A549 (cell line): ENCODE results near the gene SOX6. TPM values are rescaled to one million over a fixed set of nuclear protein-coding genes. Genes with fewer than 3 reads are reported as not detected.
A peak's percentile ranks its signal among the peaks of the same experiment; 100 is the strongest.

Source experiments
- ATAC-seq, 2 experiments: fragments of 200-7000 bp in 1 of 2; fragments of >200 bp in 1 of 2; cut with Nextera tagmentation in 1 of 2; cut with Tn5 transposase in 1 of 2; 3 replicates each; pipeline versions ENCODE4 v1.8.0 to v1.9.1; 2018 to 2020; ENCODE audit warnings: mild to moderate bottlenecking in 1 of 2, moderate library complexity in 1 of 2
- CTCF ChIA-PET: fragments of 300-600 bp; sonication (Branson Sonifier 250); formaldehyde crosslinking; extraction: SDS; loops from one replicate; lab custom pipeline; 2021; ENCODE audit warnings: antibody characterized with exemption, inconsistent platforms; lab: Yijun Ruan, JAX
- POLR2A ChIA-PET: fragments of 350-600 bp; formaldehyde crosslinking; extraction: SDS; loops from one replicate; lab custom pipeline; 2021; ENCODE audit warnings: antibody characterized with exemption, inconsistent platforms; lab: Yijun Ruan, JAX
- DNase-seq, 2 experiments: peaks; one replicate each; pipeline versions ENCODE4 v3.0.0 to v3.0.0-alpha.2; 2011 to 2016; ENCODE audit warnings: low read depth in 1 of 2, low spot score in 1 of 2
- FAIRE-seq: peaks from 2 replicates; lab custom pipeline; 2011; peaks lifted over from hg19 to GRCh38; lab: Jason Lieb, UNC
- H3K27ac ChIP-seq, 2 experiments: fragments of >200 bp; sonication (Bioruptor Twin); formaldehyde crosslinking; 3 replicates each; pipeline ENCODE4 v1.5.1; 2016 to 2017
- H3K4me1 ChIP-seq: fragments of >200 bp; sonication (Bioruptor Twin); formaldehyde crosslinking; 3 replicates; pipeline ENCODE4 v1.6.1; 2016
- H3K4me2 ChIP-seq: fragments of >200 bp; sonication (Bioruptor Twin); formaldehyde crosslinking; 3 replicates; pipeline ENCODE4 v1.6.1; 2016
- H3K4me3 ChIP-seq: fragments of >200 bp; sonication (Bioruptor Twin); formaldehyde crosslinking; 3 replicates; pipeline ENCODE4 v1.5.1; 2016
- H3K9me3 ChIP-seq: fragments of >200 bp; sonication (Bioruptor Twin); formaldehyde crosslinking; 3 replicates; pipeline ENCODE4 v1.6.1; 2016
- CHD4 ChIP-seq: fragments of 200-600 bp; sonication (generic); IDR thresholded peaks from 2 replicates; pipeline ENCODE4 v1.6.1; 2016; ENCODE audit warnings: antibody characterized with exemption, mild to moderate bottlenecking, borderline replicate concordance
- EHF ChIP-seq: fragments of 250-450 bp; sonication (Bioruptor Pico); IDR thresholded peaks from 2 replicates; pipeline ENCODE4 v1.5.0; 2020; ENCODE audit warnings: mild to moderate bottlenecking
- EP300 ChIP-seq, 2 experiments: fragments of >200 bp; sonication (Bioruptor Twin); formaldehyde crosslinking; IDR thresholded peaks; 2 replicates in 1 of 2; 3 replicates in 1 of 2; pipeline ENCODE4 v1.6.1; 2016 to 2017
- ESRRA ChIP-seq: fragments of 150-350 bp; IDR thresholded peaks from 2 replicates; pipeline ENCODE4 v1.6.1; 2014; ENCODE audit warnings: mild to moderate bottlenecking, low read length, borderline replicate concordance
- FOSB ChIP-seq: fragments of 250-450 bp; sonication (Bioruptor Pico); IDR thresholded peaks from 2 replicates; pipeline ENCODE4 v1.5.0; 2020; ENCODE audit warnings: mild to moderate bottlenecking, moderate library complexity
- FOSL2 ChIP-seq, 2 experiments: fragments of 450-650 bp in 1 of 2; fragments of >200 bp in 1 of 2; sonication (Bioruptor Twin) in 1 of 2; formaldehyde crosslinking; IDR thresholded peaks; 2 replicates each; pipeline versions ENCODE4 v1.5.0 to v1.6.1; 2016 to 2020; ENCODE audit warnings: mild to moderate bottlenecking in 1 of 2, moderate library complexity in 1 of 2
- FOXS1 ChIP-seq: fragments of 250-450 bp; sonication (Bioruptor Pico); IDR thresholded peaks from 2 replicates; pipeline ENCODE4 v1.5.0; 2020; ENCODE audit warnings: mild to moderate bottlenecking, moderate library complexity
- GATA3 ChIP-seq: IDR thresholded peaks from 2 replicates; pipeline ENCODE4 v1.6.1; 2012; ENCODE audit warnings: borderline replicate concordance
- HEYL ChIP-seq: fragments of 250-450 bp; sonication (Bioruptor Pico); IDR thresholded peaks from 2 replicates; pipeline ENCODE4 v1.8.0; 2021; ENCODE audit warnings: mild to moderate bottlenecking, moderate library complexity
- HOXA7 ChIP-seq: fragments of 250-450 bp; sonication (Bioruptor Pico); IDR thresholded peaks from 2 replicates; pipeline ENCODE4 v1.5.0; 2020; ENCODE audit warnings: mild to moderate bottlenecking, moderate library complexity
- HOXB5 ChIP-seq: fragments of 250-450 bp; sonication (Bioruptor Pico); IDR thresholded peaks from 2 replicates; pipeline ENCODE4 v1.5.0; 2020; ENCODE audit warnings: mild to moderate bottlenecking, moderate library complexity
- KDM5A ChIP-seq: fragments of 200-600 bp; sonication (generic); IDR thresholded peaks from 2 replicates; pipeline ENCODE4 v1.6.1; 2016; ENCODE audit warnings: antibody characterized with exemption, mild to moderate bottlenecking
- MAFK ChIP-seq: fragments of 450-650 bp; IDR thresholded peaks from 2 replicates; pipeline ENCODE4 v1.6.1; 2014; ENCODE audit not compliant: partially characterized antibody
- NFE2L2 ChIP-seq: fragments of 150-350 bp; conservative IDR thresholded peaks from 2 replicates; pipeline ENCODE4 v1.6.1; 2014; ENCODE audit warnings: low read length
- NR3C1 ChIP-seq: fragments of >200 bp; sonication (Bioruptor Twin); formaldehyde crosslinking; IDR thresholded peaks from 3 replicates; pipeline ENCODE4 v1.6.1; 2017
- PHF8 ChIP-seq: fragments of 200-600 bp; sonication (generic); IDR thresholded peaks from 2 replicates; pipeline ENCODE4 v1.6.1; 2016; ENCODE audit warnings: low read depth, mild to moderate bottlenecking, antibody characterized with exemption, moderate library complexity, borderline replicate concordance
- POLR2A ChIP-seq: IDR thresholded peaks from 2 replicates; pipeline ENCODE4 v1.6.1; 2012; ENCODE audit warnings: mild to moderate bottlenecking, low read length
- POLR2AphosphoS2 ChIP-seq: conservative IDR thresholded peaks from 2 replicates; pipeline ENCODE4 v1.6.1; 2012; ENCODE audit warnings: low read length, improper control_type of control experiment, inconsistent platforms
- RARB ChIP-seq: fragments of 250-450 bp; sonication (Bioruptor Pico); IDR thresholded peaks from 2 replicates; pipeline ENCODE4 v1.8.0; 2021; ENCODE audit warnings: mild to moderate bottlenecking, moderate library complexity
- TFCP2L1 ChIP-seq: fragments of 250-450 bp; sonication (Bioruptor Pico); IDR thresholded peaks from 2 replicates; pipeline ENCODE4 v1.5.0; 2021; ENCODE audit warnings: mild to moderate bottlenecking
- ZNF302 ChIP-seq: fragments of 250-450 bp; sonication (Bioruptor Pico); IDR thresholded peaks from 2 replicates; pipeline ENCODE4 v1.9.0; 2021; ENCODE audit warnings: inconsistent platforms, mild to moderate bottlenecking, moderate library complexity
- ZSCAN20 ChIP-seq: fragments of 250-450 bp; sonication (Bioruptor Pico); IDR thresholded peaks from 2 replicates; pipeline ENCODE4 v1.8.0; 2022; ENCODE audit warnings: mild to moderate bottlenecking, moderate library complexity
- WGBS: methylation state at CpG from one replicate; pipeline ENCODE4 v1.1.6; 2017; ENCODE audit errors: missing lambda C conversion rate; 5-methylcytosine and 5-hydroxymethylcytosine counted together
- polyA plus RNA-seq, 4 experiments: library from polyadenylated mRNA; depleted of rRNA in 3 of 4; stranded (reverse); fragments of >200 nt; fragmentation: RNase III in 1 of 4; extraction: RNeasy Plus Mini Kit Qiagen cat#74134 plus additional on column Dnase treatment in 1 of 4; gene quantifications; 2 replicates in 3 of 4; 3 replicates in 1 of 4; pipeline ENCODE4 v1.2.3, GENCODE V29; 2011 to 2017
- TF ChIP-seq, protein P1 (sequence below): fragments of 250-450 bp; sonication (Bioruptor Pico); IDR thresholded peaks from 2 replicates; pipeline ENCODE4 v1.5.0; 2021; ENCODE audit warnings: mild to moderate bottlenecking, moderate library complexity, borderline replicate concordance
- TF ChIP-seq, protein P2 (sequence below): fragments of >200 bp; sonication (Bioruptor Twin); formaldehyde crosslinking; IDR thresholded peaks from 3 replicates; pipeline ENCODE4 v1.5.1; 2016
- TF ChIP-seq, protein P3 (sequence below): IDR thresholded peaks from 2 replicates; pipeline ENCODE4 v1.6.1; 2012

Gene SOX6
- polyA plus RNA-seq, 2 of the 4 experiments (the other 2 are of a cell fraction), result 0.18 TPM; not detected in 1

DNA sequence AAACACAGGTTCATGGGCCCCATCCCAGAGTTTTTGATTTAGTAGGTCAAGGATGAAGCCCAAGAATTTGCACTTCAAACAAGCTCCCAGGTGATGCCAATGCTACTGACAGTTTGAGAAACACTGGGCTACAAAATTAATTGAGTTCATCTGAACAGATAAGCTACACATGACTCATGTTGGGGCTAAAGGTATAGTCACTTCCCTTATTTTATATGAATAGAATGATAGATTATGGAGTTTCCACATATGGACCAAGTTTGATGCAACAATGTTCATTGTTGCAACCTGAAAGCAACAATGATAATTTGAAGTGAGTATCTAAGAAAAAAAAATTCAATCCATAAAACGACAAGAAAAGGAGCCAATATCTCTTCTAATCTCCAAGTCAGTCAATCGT, 54.9 kb downstream of the SOX6 start (continued):
- TF ChIP-seq, protein P1, sequence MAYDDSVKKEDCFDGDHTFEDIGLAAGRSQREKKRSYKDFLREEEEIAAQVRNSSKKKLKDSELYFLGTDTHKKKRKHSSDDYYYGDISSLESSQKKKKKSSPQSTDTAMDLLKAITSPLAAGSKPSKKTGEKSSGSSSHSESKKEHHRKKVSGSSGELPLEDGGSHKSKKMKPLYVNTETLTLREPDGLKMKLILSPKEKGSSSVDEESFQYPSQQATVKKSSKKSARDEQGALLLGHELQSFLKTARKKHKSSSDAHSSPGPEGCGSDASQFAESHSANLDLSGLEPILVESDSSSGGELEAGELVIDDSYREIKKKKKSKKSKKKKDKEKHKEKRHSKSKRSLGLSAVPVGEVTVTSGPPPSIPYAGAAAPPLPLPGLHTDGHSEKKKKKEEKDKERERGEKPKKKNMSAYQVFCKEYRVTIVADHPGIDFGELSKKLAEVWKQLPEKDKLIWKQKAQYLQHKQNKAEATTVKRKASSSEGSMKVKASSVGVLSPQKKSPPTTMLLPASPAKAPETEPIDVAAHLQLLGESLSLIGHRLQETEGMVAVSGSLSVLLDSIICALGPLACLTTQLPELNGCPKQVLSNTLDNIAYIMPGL, result no peak

DNA sequence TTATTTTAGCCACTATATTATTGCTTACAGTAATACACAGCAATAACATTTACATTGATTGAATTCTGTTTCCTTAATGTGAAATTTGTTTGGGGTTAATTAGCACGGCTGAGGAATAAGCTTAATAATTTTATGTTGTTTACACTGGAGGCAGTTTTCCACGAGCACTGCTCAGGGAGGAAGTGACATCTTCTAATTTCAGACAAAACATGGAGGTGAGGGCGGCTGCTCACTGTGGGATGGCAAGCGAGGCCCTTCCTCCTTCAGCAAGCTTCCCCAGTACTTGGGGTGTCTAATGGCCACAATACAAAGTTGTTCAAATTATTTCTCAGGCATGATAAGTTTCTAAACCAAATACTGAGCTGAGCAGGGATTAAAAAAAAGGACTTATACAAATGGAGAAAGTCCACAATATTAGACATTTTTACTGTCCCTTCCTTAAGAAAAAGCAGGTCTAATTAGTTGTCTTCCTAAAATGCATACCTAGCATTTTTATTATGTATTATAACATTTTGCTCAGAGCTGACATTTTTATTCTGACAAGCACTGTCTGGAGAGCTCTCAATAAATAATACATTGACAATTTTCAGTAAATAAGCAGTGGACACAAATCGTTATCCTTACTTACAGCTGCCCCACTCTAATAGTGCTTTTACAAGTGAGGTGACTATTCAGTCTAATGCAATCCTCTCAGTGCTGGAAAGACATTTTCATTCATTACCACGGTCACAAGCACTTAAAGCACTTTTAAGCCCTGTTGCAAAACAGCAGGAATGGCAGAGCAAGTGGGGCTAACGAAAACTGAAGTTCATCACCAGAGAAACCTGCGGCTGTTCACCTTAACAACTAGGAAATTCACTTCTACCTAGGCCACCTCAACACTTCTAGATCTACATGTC, 56.2 kb downstream of the SOX6 start:
- CTCF ChIA-PET, result no interaction called here
- 63% methylated on average over 8 of the region's 8 CpGs for WGBS
- FAIRE-seq (no peak), DNase-seq (no peak), ATAC-seq (no peak)
- H3K9me3 ChIP-seq, result no peaks in the 10 kb centered on the region
- no peak overlapping the region for H3K4me3 ChIP-seq
- POLR2A ChIA-PET, result no interaction called here
- no peaks in the 10 kb centered on the region for H3K4me1 ChIP-seq
- TF ChIP-seq HOXA7 (CRISPR knock-in tag) (no peak), MAFK (peak; percentile 56), ESRRA (no peak)
- no peak overlapping the region for H3K4me2 ChIP-seq
- H3K27ac ChIP-seq, result no peak overlapping the region

DNA sequence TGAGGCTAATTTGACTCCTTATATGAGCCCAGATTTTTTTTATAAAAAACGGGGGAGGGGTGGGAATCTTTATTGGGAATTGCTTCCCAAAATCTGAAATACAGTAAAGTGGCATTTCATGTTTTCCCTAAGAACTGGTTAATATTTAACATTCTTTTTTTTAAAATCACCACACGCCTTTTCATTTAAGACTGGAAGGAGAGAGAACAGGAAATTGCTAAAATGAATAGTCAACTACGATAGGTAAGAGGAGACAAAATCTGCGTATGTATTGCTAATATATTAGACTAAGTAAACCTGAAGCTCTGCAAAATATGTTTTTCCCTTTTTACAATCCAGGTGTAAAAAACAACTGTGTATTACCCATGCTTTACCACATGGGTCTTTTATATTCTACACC, 57.0 kb downstream of the SOX6 start:
- POLR2A ChIA-PET, result no interaction called here
- no peak for ATAC-seq
- TF ChIP-seq HEYL (CRISPR knock-in tag) (no peak), KDM5A (no peak), POLR2AphosphoS2 (no peak), HOXB5 (CRISPR knock-in tag) (no peak), PHF8 (no peak), EP300 (IDR thresholded peaks at IDR 0.05) (no peak)
- TF ChIP-seq, protein P2, sequence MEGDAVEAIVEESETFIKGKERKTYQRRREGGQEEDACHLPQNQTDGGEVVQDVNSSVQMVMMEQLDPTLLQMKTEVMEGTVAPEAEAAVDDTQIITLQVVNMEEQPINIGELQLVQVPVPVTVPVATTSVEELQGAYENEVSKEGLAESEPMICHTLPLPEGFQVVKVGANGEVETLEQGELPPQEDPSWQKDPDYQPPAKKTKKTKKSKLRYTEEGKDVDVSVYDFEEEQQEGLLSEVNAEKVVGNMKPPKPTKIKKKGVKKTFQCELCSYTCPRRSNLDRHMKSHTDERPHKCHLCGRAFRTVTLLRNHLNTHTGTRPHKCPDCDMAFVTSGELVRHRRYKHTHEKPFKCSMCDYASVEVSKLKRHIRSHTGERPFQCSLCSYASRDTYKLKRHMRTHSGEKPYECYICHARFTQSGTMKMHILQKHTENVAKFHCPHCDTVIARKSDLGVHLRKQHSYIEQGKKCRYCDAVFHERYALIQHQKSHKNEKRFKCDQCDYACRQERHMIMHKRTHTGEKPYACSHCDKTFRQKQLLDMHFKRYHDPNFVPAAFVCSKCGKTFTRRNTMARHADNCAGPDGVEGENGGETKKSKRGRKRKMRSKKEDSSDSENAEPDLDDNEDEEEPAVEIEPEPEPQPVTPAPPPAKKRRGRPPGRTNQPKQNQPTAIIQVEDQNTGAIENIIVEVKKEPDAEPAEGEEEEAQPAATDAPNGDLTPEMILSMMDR, result no peak

DNA sequence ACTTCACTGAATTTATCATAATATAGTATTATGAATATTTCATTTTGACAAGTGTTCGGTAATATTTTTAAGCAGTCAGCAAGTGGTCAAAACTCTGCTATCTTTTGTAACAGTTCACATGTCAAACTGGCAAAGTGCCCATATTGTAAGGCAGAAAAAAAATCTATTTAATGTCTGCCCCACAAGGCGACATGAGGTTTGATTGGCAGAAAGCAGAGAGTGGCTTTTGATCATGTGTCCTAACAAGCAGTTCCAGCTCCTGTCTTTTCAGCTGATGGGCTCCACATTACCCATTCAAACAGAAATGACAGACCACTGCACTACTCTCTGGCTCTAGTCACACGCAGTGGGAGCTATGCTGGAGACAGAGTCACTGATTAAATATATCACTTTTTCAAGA, 59.0 kb downstream of the SOX6 start:
- no peak for ATAC-seq
- H3K4me1 ChIP-seq, result no peaks in the 10 kb centered on the region
- POLR2A ChIA-PET, result no interaction called here
- no peaks in the 10 kb centered on the region for H3K9me3 ChIP-seq
- H3K27ac ChIP-seq, result no peak overlapping the region
- CTCF ChIA-PET, result no interaction called here
- no peak overlapping the region for H3K4me3 ChIP-seq
- 59% methylated on average over 3 of the region's 3 CpGs for WGBS
- FAIRE-seq, result no peak
- H3K4me2 ChIP-seq, result no peak overlapping the region
- no peak for DNase-seq
- TF ChIP-seq POLR2A (no peak), CHD4 (no peak), ZNF302 (CRISPR knock-in tag) (no peak), ZSCAN20 (CRISPR knock-in tag) (no peak), RARB (CRISPR knock-in tag) (no peak), TFCP2L1 (CRISPR knock-in tag) (no peak), GATA3 (no peak), FOXS1 (CRISPR knock-in tag) (no peak), EHF (CRISPR knock-in tag) (no peak), FOSL2 (IDR thresholded peaks at IDR 0.05) (no peak), FOSL2 (CRISPR knock-in tag; IDR thresholded peaks at IDR 0.05) (no peak), FOSB (CRISPR knock-in tag) (no peak), NR3C1 (no peak), NFE2L2 (no peak)
- TF ChIP-seq, protein P3, sequence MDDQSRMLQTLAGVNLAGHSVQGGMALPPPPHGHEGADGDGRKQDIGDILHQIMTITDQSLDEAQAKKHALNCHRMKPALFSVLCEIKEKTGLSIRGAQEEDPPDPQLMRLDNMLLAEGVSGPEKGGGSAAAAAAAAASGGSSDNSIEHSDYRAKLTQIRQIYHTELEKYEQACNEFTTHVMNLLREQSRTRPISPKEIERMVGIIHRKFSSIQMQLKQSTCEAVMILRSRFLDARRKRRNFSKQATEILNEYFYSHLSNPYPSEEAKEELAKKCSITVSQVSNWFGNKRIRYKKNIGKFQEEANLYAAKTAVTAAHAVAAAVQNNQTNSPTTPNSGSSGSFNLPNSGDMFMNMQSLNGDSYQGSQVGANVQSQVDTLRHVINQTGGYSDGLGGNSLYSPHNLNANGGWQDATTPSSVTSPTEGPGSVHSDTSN, result no peak
- TF ChIP-seq, protein P2, result no peak

More for the DNA sequence above, 57.0 kb downstream of the SOX6 start:
- DNase-seq, result no peak
- CTCF ChIA-PET, result no interaction called here
- Histone ChIP-seq H3K4me1 (no peaks in the 10 kb centered on the region), H3K4me2 (no peak overlapping the region), H3K9me3 (no peaks in the 10 kb centered on the region), H3K4me3 (no peak overlapping the region), H3K27ac (no peak overlapping the region)
- 52% methylated on average over 4 of the region's 4 CpGs for WGBS
- no peak for FAIRE-seq
